Anterior cingulate cortex (tissue), 58 donors: ENCODE data around the gene TMEM217.

ENCODE experiments used
- DNase-seq, 58 donors: peaks; one replicate each; lab custom pipeline; 2025; lab: John Stamatoyannopoulos, UW

Gene TMEM217

DNA sequence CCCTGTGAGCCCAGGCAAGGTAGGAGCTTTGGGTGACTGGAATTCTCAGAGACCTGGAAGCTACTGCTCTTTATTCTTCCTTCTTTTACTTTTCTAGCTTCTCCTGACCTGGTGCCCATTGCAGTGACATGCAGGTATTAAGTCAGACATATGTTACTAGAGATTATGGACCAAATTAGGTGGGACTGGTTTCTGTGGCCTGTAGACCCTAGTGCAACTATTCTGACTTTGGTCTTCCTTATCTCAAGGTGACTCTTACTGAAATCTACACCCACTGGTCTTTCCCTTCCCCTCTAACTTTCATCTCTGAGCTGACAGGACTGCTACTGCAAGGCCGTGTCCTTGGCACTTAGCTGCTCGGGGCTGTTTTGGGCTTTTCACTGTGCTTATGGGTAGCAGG lies 24.4 kb upstream of the TMEM217 start:
- no peak for DNase-seq

DNA sequence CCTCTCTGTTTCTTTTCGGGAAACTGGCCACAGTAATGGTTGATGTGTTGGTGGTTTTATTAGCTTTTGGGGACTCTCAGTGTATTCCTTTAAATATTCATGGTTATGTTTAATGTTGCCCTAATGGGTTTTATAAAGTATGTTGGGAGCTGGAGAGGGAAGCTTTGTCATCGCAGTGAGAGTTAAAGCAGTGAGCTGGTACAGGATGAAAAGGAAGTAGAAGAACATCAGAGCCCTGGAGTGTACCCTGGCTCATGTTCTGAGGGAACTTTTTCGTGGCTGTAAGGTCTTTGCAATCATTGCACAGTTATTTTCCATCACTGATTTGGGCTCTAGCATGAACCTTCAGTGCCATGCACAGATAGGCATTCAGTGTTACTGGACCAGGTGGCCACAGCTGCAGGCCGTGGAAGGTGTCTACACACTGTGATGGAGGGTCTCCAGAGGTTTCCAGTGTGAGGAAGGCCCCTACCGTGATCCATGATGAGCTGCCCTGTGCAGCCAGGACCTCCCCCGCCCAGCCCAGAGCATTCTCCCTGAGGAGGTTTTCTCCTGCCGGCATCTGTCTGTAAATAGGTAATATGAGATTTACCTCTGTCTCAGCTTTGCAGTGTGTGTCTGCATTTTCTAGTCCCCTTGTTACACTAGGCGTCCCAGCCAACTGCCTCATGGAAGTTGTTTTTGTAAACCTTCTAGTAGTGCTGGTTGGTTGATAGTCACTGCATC lies 22.4 kb upstream of the TMEM217 start:
- DNase-seq = no peak

DNA sequence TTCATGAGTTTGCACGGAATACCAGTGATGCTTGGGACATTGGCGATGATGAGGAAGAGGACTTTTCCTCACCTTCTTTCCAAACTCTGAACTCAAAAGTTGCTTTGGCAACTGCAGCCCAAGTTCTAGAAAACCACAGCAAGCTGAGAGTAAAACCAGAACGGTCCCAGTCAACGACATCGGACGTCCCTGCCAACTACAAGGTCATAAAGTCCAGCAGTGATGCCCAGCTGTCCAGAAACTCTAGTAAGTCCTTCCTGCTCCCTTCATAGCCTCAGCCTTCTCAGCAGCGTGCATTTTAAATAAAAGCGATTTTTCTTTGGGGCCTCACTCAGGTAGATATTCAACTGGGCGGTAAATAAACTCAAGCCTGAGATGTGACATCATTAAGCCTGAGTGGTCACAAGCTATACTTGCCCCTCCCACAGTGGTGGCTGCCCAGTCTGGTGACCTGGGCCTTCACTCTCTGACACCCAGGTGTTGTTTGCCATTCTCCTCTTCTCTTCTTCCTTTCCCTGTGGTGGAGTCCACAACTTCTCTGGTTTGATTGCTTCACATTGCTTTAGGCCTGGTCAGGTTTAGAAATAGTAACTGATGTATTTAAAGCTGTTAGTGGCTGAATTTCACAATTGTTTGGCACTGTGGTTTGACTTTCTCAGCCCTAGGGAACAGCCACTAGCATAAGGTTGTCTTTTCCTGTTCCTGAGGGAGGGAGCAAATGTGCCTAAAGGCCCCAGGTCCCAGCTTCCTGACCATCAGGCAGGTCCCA lies 21.6 kb upstream of the TMEM217 start:
- no peak for DNase-seq

DNA sequence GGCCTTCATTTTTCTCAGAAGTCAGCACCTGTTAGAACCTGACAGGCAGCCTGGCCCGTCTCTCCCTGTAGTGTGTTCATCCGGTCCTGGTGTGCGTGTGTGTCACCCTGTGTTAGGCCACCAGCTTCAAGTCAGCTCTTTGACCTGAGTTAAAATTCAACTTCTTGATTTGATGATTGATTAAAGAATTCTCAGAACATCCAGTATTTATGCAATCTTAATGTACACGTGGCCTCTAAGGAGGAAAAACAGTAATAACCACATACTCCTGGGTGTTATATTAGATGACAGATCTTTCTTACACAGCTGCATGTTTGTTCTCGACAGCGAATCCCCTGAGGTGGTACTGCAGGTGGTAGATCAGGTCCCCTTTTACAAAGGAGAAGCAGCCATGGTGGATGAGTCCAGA lies 19.1 kb upstream of the TMEM217 start:
- DNase-seq = no peak

DNA sequence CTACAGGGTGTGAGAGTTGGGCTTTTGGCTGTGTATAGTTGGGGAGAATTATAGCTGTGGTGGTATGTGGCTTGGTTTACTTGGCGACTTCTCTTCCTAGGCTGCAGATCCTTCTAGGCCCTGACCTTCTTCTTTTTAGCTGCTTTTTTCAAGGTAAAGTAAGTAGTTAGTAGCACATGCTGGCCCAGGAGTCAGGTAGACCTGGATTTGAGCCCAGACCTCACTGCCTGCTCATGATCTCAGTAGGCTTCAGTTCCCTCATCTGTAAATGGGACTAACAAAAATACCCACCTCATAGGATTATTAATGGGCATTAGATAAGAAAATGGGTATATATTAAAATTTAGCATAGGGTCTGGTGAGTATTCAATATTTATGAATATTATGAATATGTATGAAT lies 17.4 kb upstream of the TMEM217 start:
- DNase-seq = no peak

DNA sequence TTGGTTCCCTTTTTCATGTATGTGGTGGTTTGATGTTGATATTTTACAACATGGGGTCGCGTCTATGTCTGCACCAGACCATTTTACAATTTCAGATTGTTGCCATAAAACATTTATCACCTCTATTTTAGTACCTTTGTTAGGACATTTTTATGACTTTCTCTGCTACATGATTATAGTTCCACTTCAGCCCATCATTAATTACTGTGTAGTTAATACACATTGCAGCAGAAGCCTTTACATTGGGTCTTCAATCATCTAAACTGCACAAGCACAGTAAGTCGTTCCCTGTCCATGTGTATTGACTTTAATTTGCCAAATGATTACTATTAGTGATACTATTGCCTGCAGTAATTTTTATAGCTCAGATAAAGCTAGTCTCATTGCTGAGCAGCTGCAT lies 15.7 kb upstream of the TMEM217 start:
- DNase-seq = no peak

DNA sequence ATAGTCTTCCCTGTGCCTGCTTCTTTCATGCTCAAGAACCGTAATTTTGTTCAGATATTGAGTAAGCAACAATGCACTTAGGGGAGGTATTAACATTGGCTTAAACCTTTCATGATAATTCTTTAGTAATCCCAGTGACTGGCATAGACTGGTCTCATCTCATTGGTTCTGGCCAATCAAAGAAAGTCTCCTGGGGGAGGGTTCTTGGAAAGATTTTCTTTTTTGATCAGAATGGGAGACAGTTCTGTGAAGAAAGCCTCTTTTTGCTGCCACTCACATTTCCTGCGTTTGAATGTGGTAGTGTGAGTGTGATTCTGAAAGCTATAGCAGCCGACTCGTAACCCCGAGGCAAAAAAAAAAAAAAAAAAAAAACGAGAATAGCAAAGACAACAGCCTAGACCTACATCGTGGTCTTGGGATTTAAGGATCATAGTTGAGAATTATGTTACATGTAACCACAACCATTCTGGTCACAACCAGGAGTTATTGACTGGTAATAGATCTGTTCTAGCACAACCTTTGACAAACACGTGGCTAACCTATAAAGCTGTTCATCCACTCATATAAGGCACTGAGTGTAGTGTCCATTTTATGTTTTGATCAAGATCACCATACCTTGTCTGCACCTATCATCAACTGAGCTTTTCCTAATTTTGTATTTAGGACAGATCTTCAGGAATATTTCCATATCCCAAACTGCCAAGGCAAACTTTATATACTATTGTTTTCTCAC lies 15.1 kb upstream of the TMEM217 start:
- no peak for DNase-seq

DNA sequence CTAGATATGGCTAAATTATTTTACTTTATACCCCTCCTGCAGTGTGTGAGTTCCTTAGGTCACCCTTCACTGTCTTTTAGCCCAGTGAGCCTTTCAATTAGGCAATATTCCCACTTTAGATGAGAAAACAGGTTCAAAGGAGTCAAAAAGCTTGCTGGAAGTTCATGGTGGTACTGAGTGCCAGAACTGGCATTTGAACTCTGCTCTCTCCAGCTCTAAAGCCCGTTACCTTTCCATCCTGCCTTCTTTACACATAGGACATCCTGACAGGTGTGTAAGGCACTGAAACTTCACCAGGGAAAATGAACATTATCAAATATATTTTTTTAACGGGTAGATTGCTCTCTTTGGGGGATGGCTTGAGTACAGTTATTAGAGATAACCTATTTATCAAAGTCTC lies 11.2 kb upstream of the TMEM217 start:
- no peak for DNase-seq

DNA sequence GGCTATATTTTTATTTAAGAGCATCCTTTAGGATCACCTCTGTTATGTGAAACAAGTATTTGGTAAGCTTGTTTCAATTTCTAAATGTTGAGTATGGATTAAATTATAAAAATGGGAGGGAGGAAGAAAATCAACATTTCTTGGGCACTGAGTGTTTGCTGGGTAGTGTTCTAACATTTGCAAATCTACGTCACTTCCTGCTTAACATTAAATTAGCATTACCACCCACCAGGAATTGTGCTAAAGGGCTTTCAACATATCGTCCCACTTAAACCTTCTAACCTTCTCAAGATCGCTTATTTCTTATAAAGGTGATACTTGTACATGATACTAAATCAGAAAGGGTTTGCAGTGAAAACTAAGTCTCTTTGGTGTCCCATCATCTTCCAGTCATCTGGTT lies 7.9 kb upstream of the TMEM217 start:
- no peak for DNase-seq

DNA sequence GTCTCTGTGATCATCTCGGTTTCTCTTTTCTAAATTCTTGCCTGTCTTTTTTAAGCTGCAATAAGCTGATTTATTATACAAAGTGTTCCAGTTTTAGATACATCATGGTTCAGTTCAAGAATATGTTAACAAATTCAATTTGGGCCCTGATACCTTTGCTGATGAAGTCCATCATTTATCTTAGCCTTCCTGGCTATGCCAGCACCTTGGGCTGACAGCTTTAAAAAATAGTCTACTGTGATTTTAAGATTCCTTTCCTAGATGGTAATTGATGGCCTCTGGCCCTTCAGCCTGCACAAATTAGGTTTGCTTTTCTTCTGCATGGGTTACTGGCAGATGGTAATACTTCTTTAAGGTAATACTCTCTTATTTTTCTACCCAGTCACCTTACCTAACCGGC lies 7.1 kb upstream of the TMEM217 start:
- DNase-seq = no peak

DNA sequence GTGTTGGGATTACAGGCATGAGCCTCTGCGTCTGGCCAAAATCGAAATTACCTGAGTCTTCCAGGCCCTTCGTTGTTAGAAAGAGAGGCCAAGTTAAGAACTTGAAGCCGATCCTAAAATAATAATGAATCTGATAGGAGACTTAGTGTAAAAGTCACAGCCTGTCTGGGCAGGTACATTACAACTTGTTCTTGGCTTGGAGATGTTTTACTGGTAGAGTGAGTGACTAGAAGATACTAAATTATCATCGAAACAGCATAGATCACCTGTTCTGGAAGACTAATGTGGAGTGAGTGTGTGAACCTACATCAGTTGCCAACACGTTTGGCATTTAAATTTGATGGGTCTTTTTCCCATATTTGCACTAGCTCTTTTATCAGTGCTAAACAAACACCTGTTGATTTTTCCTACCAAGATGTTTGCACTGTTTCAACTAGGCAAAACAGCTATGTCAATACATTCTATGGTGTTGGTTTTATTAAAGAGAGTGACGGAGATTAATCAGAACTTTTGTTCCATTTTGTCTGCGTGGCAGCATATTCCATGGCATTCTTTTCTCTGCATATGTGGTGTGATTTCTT lies 4.6 kb upstream of the TMEM217 start:
- DNase-seq = no peak

DNA sequence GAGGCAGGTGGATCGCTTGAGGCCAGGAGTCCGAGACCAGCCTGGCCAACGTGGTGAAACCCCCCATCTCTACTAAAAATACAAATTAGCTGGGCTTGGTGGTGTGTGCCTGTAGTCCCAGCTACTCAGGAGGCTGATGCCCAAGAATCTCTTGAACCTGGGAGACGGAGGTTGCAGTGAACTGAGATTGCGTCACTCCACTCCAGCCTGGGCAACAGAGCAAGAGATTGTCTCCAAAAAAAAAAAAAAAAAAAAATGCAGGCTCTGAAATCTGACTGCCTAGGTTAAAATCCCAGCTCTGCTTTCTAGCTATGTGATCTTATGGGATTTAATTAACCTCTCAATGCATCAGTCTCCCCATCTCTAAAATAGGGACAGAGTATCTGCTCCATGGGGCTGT lies 3.3 kb upstream of the TMEM217 start:
- no peak for DNase-seq

DNA sequence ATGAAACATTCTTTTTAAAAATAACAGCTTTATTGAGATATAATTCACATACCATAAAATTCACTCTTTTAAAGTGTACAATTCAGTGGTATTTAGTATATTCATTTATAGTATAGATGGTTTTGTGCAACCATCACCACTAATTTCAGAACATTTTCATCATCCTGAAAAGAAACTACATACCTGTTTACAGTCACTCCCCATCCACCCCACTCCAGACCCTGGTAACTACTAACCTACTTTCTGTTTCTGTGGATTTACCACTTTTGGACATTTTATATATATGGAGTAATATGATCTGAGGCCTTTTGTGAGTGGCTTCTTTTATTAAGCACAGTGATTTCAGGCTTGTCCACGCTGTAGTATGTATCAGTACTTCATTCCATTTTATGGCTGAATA lies 2.5 kb upstream of the TMEM217 start:
- DNase-seq = no peak

DNA sequence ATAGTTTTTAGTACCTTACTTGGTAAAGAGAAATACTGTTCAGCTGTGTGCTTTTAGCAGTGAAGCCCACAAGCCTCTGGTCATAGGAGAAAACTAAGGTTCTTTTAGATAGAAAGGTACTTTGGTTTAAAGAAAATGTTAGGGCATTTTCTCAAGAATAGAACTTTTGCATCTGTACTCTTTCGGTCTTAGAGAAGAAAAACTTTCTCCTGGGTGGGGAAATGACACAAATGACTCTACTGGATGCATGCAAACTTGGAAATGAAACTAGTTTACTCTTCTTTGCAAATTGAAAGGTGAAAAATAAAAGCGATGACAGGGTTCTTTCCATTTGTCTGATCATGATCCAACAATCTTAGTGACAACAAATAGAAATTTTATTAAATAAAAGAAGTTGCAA lies 2.1 kb upstream of the TMEM217 start:
- no peak for DNase-seq

DNA sequence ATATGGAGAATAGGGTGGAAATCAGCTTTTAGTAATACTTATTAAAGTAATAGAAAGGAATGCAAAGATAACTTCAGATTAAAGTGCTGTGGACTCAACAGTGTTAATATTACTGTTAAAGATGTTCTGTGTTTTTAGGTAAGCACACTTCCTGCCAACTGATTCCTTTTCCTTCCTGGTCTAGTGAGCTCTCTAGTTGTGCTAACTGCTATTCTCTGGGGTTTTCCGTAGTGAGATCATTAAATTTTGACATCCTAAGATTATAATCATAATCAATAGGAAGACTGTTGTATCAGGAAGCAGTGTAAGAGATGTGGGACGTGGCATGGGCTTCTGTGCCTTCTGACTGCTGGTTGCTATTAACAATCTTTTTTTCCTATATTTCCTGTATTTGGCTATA lies 1.2 kb upstream of the TMEM217 start:
- DNase-seq = no peak

DNA sequence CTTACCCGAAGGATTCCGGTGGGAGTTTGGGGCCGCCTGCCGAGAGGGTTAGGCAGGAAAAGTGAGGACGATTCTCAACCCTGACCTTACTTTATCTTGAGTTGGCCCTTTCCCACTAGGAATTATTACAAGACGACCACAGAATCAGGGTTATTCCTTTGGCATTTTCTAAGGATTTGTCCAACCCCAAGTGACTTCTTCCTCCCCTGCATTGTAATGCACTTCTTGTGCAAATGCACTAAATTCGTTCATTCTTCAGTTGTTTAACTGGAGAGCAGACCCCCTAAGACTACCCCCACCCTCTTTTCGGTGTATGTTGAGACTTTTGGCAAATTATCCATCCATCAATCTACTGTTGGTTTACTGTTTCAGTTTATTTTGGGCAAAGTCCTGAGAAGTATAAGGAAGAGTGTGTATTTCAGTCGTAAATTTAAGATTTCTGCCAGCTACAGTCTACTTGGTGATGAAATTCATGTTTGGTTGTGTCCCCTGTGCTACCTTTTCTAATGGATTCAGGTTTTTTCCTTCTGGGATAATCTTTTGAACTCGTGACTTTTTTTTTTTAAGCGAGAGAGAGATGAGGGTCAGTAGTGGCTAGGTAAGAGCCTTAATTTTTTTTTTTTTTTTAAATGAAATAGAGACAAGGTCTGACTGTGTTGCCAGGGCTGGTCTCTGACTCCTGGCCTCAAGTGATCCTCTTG lies 611 bp upstream of the TMEM217 start:
- DNase-seq = no peak

DNA sequence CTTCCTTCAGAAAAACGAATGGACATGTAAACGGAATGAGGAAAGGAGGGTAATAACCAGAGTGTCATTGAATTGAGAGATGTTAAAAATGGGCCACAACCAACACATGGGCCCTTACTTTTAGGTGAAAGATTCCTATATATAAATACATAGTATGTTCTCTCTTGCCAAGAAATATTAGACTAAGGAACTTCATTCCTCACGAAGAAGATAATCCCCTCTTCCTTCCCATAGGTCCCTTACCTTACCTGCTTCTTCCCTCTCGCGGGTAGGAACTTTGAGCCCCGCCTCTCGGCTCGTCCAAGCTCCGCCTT lies 667 bp downstream of the TMEM217 start:
- DNase-seq = no peak

DNA sequence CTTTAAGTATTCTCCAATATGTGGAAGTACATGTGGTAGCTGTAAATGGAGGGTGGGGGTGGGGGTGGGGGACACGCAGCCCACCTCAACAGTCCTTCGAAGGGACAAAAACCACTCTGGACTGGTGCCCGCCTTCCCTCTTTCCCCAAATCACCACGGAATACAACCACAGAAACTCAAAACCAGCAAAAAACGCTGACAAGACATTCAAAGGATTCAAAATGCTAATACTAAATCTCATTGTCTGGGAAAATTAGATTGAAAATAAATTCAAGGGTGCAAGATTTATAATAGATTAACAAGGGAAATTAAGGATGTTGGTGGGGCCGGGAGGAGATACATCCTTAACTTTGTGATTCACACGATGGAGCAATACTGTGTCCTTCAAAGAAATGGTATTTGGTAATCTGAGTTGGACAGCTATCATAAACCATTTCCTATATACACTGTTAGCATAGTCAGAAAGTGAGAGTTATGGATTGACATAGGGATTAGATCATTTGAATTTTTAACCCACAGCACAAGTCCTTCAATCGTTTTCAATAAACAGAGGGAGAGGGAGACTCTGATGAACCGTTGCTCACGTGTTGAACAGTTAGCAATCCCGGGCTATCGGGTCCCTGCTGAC lies 1.1 kb downstream of the TMEM217 start:
- no peak for DNase-seq

DNA sequence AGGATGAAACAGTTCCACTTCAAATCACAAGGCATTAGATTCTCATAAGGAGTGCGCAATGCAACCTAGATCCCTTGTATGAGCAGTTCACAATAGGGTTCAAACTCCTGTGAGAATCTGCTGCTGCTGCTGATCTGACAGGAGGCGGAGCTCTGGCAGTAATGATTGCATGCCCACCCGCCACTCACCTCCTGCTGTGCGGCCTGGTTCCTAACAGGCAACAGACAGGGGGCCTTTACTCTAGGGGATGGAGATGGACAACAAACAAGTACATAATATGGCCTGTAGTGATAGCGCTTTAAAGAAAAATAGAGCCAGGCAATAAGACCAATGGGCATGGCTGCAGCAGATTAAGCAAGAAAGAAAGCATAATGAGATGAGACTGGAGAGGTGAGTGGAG lies 3.1 kb downstream of the TMEM217 start:
- no peak for DNase-seq

DNA sequence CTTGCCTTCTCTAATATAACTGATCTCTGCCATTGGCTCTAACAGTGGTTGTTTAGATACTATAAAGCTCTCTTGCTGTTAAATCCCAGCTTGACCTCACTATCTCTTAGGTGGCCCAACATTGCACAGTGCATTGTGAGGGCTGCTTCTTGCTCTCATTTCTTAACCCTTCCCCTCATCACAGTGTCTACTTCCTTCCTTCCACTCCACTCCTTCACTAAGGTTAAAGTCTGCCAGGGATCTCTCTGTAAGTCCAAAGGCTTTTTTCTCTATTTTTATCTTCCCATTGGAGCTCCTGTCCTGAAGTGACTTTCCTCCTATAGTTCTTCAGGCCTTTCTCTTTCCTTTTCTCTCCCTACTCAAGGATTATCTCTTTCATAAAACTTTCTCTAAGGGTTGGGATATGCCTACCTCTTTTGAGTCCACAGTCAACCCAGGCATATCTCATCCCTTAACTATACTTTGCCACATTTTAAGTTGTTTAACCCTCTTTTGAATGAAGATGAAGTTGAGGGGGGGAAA lies 4.4 kb downstream of the TMEM217 start:
- no peak for DNase-seq
